Mammary epithelial cell (primary cell): ENCODE measurements around the gene ALK.

ENCODE experiments used
- EZH2 ChIP-seq: IDR thresholded peaks from 2 replicates; pipeline ENCODE4 v1.6.1; 2012; ENCODE audit warnings: low read length, inconsistent platforms, borderline replicate concordance
- TF ChIP-seq, protein P1 (sequence below), 2 donors: IDR thresholded peaks in 1 of 2; conservative IDR thresholded peaks in 1 of 2; 2 replicates each; pipeline ENCODE4 v1.5.1; 2011 to 2012; ENCODE audit warnings: inconsistent platforms in 2 of 2, low read length in 2 of 2, mild to moderate bottlenecking in 2 of 2, control low read depth in 1 of 2, low read depth in 1 of 2; ENCODE audit not compliant: insufficient read depth in 1 of 2; ENCODE audit errors: extremely low read depth in 1 of 2

DNA sequence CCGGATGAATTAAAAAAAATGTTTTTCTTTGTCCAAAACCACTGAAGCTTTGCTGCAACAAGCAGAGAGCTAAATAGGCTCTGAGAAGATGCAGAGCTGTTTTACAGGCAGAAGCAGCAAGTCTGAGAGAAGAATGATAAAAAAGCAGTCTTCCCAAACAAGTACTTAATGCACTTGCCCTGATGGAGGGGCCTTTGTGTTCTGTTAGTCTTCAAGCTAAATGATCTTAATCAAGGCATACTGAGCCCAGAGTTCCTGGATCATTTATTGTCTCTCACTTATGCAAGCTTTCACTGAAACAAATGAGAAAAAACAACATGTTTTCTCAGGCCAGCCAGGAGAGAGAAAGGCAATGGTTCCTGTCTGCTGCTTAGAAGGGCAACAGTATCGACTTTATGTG is 653.7 kb downstream of the ALK start:
- TF ChIP-seq, protein P1, sequence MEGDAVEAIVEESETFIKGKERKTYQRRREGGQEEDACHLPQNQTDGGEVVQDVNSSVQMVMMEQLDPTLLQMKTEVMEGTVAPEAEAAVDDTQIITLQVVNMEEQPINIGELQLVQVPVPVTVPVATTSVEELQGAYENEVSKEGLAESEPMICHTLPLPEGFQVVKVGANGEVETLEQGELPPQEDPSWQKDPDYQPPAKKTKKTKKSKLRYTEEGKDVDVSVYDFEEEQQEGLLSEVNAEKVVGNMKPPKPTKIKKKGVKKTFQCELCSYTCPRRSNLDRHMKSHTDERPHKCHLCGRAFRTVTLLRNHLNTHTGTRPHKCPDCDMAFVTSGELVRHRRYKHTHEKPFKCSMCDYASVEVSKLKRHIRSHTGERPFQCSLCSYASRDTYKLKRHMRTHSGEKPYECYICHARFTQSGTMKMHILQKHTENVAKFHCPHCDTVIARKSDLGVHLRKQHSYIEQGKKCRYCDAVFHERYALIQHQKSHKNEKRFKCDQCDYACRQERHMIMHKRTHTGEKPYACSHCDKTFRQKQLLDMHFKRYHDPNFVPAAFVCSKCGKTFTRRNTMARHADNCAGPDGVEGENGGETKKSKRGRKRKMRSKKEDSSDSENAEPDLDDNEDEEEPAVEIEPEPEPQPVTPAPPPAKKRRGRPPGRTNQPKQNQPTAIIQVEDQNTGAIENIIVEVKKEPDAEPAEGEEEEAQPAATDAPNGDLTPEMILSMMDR (conservative IDR thresholded peaks at IDR 0.05 in 1 of 2, IDR thresholded peaks at IDR 0.05 in 1 of 2; ENCODE audit: extremely low read depth in 1 of 2, insufficient read depth in 1 of 2, low read depth in 1 of 2, low read length in 2 of 2) = no peak
- no peak for TF ChIP-seq EZH2
